ENCODE results near the gene TUT7. TPM values are rescaled to one million over a fixed set of nuclear protein-coding genes. Genes with fewer than 3 reads are reported as not detected.
"Not testable (repeated sequence)": the region's sequence is repeated elsewhere in the genome, so short reads cannot be mapped to it uniquely, and the experiment has no call there.

The TUT7 gene
- total RNA-seq, 6 experiments from 2014 or later, result 17.8 to 23.9 (median 19.2) TPM

DNA sequence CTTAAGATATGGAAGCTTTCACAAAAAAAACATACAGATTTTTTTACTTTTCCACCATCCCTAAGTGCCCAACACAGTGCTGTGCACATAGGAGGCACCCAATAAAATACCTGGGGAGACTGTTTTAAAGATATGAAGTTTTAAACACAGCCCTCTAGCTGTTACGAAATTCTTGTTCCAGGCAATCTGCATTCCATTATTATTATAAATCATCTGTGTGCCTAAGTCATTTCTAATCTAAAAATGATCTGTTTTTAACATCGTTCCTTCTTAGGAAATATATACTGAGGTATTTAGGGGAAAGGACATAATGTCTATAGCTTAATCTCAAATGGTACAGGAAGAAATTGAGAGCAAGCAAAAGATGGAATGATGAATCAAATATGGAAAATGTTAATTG lies 39.1 kb downstream of the TUT7 start:
- TF ChIP-seq, protein P1, sequence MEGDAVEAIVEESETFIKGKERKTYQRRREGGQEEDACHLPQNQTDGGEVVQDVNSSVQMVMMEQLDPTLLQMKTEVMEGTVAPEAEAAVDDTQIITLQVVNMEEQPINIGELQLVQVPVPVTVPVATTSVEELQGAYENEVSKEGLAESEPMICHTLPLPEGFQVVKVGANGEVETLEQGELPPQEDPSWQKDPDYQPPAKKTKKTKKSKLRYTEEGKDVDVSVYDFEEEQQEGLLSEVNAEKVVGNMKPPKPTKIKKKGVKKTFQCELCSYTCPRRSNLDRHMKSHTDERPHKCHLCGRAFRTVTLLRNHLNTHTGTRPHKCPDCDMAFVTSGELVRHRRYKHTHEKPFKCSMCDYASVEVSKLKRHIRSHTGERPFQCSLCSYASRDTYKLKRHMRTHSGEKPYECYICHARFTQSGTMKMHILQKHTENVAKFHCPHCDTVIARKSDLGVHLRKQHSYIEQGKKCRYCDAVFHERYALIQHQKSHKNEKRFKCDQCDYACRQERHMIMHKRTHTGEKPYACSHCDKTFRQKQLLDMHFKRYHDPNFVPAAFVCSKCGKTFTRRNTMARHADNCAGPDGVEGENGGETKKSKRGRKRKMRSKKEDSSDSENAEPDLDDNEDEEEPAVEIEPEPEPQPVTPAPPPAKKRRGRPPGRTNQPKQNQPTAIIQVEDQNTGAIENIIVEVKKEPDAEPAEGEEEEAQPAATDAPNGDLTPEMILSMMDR (IDR thresholded peaks at IDR 0.05), result no peak
- H3K36me3 Mint-ChIP-seq (ENCODE audit: low read depth), result peaks cover 51% of the 10 kb centered on the region
- DNase-seq, result no peak

DNA sequence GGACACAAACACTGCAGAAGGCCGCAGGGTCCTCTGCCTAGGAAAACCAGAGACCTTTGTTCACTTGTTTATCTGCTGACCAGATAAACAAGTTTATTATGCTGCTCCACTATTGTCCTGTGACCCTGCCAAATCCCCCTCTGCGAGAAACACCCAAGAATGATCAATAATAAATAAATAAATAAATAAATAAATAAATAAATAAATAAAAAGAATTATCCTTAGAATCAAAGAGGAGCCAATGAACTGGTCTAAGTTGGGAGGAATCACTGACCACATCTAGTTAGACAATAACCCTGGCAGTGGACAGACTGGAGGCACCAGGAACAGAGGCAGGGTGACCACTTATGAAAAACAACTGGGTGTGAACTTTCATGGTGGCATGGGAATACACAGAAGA lies 41.3 kb downstream of the TUT7 start:
- peaks cover 62% of the 10 kb centered on the region for H3K36me3 Mint-ChIP-seq (ENCODE audit: low read depth)
- H3K9me3 Mint-ChIP-seq; DNase-seq; H3K27ac Mint-ChIP-seq; H3K27me3 Mint-ChIP-seq (ENCODE audit: insufficient read depth); H3K4me3 Mint-ChIP-seq: not testable (repeated sequence)
- H3K4me1 Mint-ChIP-seq (ENCODE audit: low read depth), result peaks cover 17% of the 10 kb centered on the region

More for the DNA sequence above, 39.1 kb downstream of the TUT7 start:
- peaks cover 17% of the 10 kb centered on the region for H3K4me1 Mint-ChIP-seq (ENCODE audit: low read depth)
- no peak overlapping the region for H3K4me3 Mint-ChIP-seq
- no peaks in the 10 kb centered on the region for H3K27me3 Mint-ChIP-seq (ENCODE audit: insufficient read depth)
- H3K9me3 Mint-ChIP-seq, result no peaks in the 10 kb centered on the region
- no peak overlapping the region for H3K27ac Mint-ChIP-seq

DNA sequence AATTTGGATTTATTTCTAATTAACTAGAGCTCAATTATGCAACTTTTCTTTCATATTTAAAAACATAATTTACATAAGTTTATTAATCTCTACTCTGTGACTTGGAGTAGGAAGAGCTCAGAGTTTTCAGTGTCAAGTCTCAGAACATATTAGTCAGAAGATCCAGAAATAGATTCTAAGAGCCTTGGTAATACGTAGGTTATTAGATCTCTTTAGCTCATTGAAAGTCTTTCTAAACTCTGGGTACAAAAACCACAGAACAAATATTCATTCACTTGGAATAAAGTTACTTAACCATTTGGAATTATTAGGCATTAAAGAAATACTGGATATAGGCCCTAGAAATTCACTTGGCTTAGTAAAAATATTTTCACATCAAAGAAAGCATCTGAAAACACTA lies 45.5 kb downstream of the TUT7 start:
- Mint-ChIP-seq H3K4me3 (no peak overlapping the region), H3K36me3 (ENCODE audit: low read depth) (peaks cover 49% of the 10 kb centered on the region), H3K27me3 (ENCODE audit: insufficient read depth) (no peaks in the 10 kb centered on the region), H3K4me1 (ENCODE audit: low read depth) (peaks cover 11% of the 10 kb centered on the region), H3K27ac (no peak overlapping the region), H3K9me3 (no peaks in the 10 kb centered on the region)
- DNase-seq, result no peak
- TF ChIP-seq, protein P1 (IDR thresholded peaks at IDR 0.05), result no peak

DNA sequence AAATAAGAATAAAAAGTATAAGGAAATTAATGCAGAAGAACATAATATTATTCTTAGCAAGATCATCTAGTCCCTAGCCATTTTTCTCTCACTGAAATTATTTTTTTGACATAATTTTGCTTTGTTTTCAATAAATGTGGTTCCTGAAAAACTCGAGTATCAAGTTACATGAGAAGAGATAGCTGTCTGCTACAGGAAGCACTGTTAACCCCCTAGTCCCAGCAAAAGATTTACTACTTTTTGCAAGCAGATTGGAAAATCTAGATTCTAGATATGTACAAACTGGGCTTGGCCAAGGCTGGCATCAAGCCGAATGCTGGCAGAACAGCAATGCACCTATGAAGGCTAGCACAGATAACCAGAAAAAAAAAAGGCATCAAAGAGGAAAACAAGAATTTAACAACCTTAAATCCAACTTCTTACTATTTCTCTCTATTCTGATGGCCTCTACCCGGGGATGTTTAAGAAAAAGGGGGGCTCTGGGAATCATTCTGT lies 49.9 kb downstream of the TUT7 start:
- Mint-ChIP-seq H3K9me3 (no peaks in the 10 kb centered on the region), H3K4me3 (no peak overlapping the region), H3K36me3 (ENCODE audit: low read depth) (peaks cover 49% of the 10 kb centered on the region), H3K27me3 (ENCODE audit: insufficient read depth) (no peaks in the 10 kb centered on the region), H3K4me1 (ENCODE audit: low read depth) (peaks cover 19% of the 10 kb centered on the region), H3K27ac (no peak overlapping the region; the same call in 1 of the 2 replicates)
- TF ChIP-seq, protein P1 (IDR thresholded peaks at IDR 0.05), result no peak
- no peak for DNase-seq

DNA sequence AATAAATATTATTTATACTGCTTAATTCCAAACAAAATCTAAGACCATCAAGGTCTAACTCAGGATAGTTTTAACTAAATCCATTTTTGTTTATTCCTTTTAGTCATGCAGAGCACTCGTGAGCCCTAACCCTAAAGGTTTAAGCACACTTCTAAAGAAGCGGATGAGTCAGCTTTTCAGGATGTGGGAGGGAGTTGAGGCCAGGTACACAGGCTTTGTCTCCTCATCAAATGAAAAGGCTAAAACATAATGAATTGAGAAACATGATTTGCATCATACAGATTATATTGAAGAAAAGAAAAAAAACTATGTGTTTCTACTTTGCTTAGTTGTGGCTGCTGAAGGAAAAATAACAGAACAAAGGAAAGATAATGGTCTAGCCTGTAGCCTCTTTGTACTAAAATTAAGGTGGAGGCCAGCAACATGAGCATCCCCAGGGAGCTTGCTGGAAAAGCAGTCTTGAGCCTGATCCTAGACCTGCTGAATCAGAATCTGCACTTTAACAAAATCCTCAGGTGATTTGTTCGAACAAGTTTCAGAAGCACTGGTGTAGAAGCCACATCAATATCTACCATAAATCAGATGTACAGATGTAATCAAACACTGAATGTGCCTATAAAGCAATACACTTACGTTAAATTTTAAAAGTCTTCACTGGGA lies 50.8 kb downstream of the TUT7 start:
- H3K9me3 Mint-ChIP-seq, result no peaks in the 10 kb centered on the region
- peaks cover 48% of the 10 kb centered on the region for H3K36me3 Mint-ChIP-seq (ENCODE audit: low read depth)
- H3K27me3 Mint-ChIP-seq (ENCODE audit: insufficient read depth), result no peaks in the 10 kb centered on the region
- H3K4me3 Mint-ChIP-seq, result no peak overlapping the region
- H3K27ac Mint-ChIP-seq, result peak overlapping the region; percentile 54
- TF ChIP-seq, protein P1 (IDR thresholded peaks at IDR 0.05), result no peak
- H3K4me1 Mint-ChIP-seq (ENCODE audit: low read depth), result peaks cover 19% of the 10 kb centered on the region
- DNase-seq, result no peak

DNA sequence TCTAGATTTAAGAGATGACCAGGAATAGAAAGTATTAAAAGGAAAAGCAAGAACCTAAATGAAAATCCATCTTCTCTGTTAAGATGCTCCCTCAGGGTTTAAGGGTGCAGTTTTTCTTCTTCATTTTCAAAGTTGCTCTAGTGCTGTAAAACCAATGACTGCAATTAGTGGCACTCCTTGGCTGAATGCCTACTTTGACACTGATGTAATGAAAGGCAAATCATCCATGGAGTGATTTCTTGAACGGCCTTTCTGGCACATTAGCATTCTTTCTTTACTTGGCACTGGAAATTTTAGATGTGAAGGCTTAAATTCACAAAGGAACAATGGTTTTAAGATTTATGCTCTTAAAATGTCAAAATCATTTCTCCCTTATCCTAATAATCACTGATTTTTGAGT lies 52.5 kb downstream of the TUT7 start:
- DNase-seq, result no peak
- peaks cover 19% of the 10 kb centered on the region for H3K4me1 Mint-ChIP-seq (ENCODE audit: low read depth)
- H3K36me3 Mint-ChIP-seq (ENCODE audit: low read depth), result peaks cover 52% of the 10 kb centered on the region
- H3K4me3 Mint-ChIP-seq, result no peak overlapping the region
- H3K27ac Mint-ChIP-seq, result 0 out of 2 replicates have a peak overlapping the region, but pooled peaks have one; percentile 3
- TF ChIP-seq, protein P1 (IDR thresholded peaks at IDR 0.05), result no peak
- no peaks in the 10 kb centered on the region for H3K9me3 Mint-ChIP-seq
- no peaks in the 10 kb centered on the region for H3K27me3 Mint-ChIP-seq (ENCODE audit: insufficient read depth)
